Aorta (tissue), 5 donors: ENCODE data around the gene CHEK2. TPM values are rescaled to one million over a fixed set of nuclear protein-coding genes. Genes with fewer than 3 reads are reported as not detected.
A peak's percentile ranks its signal among the peaks of the same experiment; 100 is the strongest.
"Not testable (repeated sequence)": the region's sequence is repeated elsewhere in the genome, so short reads cannot be mapped to it uniquely, and the experiment has no call there.

Source experiments
- ATAC-seq: fragments of 200-7000 bp; cut with Tn5 transposase; one replicate; pipeline ENCODE4 v1.9.1; 2022; ENCODE audit warnings: moderate library complexity; ENCODE audit not compliant: low FRiP score
- DNase-seq, 2 donors: peaks; one replicate each; pipeline ENCODE4 v3.0.0-alpha.2; 2020
- H3K27ac ChIP-seq, 2 donors: one replicate each; pipeline ENCODE4 v1.5.1; 2013; ENCODE audit warnings: low read length in 2 of 2, mild to moderate bottlenecking in 2 of 2, moderate library complexity in 2 of 2, control low read depth in 1 of 2, inconsistent platforms in 1 of 2, low read depth in 1 of 2
- H3K27me3 ChIP-seq, 2 donors: one replicate each; pipeline ENCODE4 v1.6.1; 2013; ENCODE audit warnings: control low read depth in 1 of 2, low read length in 1 of 2, mild to moderate bottlenecking in 1 of 2, moderate library complexity in 1 of 2; ENCODE audit not compliant: insufficient read depth in 2 of 2, control insufficient read depth in 1 of 2
- H3K36me3 ChIP-seq, 2 donors: one replicate each; pipeline ENCODE4 v1.6.1; 2013; ENCODE audit warnings: control low read depth in 1 of 2, low read length in 1 of 2, mild to moderate bottlenecking in 1 of 2; ENCODE audit not compliant: insufficient read depth in 2 of 2, control insufficient read depth in 1 of 2
- H3K4me1 ChIP-seq, 2 donors: one replicate each; pipeline ENCODE4 v1.6.1; 2013; ENCODE audit warnings: low read length in 2 of 2, control low read depth in 1 of 2, mild to moderate bottlenecking in 1 of 2, moderate library complexity in 1 of 2; ENCODE audit not compliant: insufficient read depth in 2 of 2, control insufficient read depth in 1 of 2
- H3K4me3 ChIP-seq, 2 donors: one replicate each; pipeline ENCODE4 v1.5.1; 2013; ENCODE audit warnings: low read length in 2 of 2, control low read depth in 1 of 2, mild to moderate bottlenecking in 1 of 2
- H3K9me3 ChIP-seq: one replicate; pipeline ENCODE4 v1.6.1; 2013; ENCODE audit warnings: mild to moderate bottlenecking, low read length; ENCODE audit not compliant: control insufficient read depth
- WGBS, 2 donors: extraction: QIAGEN DNeasy Blood & Tissue Kit; methylation state at CpG; one replicate each; pipeline ENCODE4 v1.1.7; 2013; 5-methylcytosine and 5-hydroxymethylcytosine counted together
- intact Hi-C, 2 donors: fragments of 100-400 bp; cut with DNase I; formaldehyde crosslinking; loops; one replicate each; pipeline versions ENCODE4 v1.14.2 to v1.15.0; 2022
- polyA plus RNA-seq, 2 donors: library from polyadenylated mRNA; stranded (reverse); fragments of 200-250 nt; gene quantifications; one replicate each; pipeline ENCODE4 v1.2.3, GENCODE V29; 2013
- total RNA-seq, 2 donors: library from RNA; stranded (reverse); fragmentation: NEBNext Ultra II Directional; extraction: Animal tissue kit (Norgen Biotek cat#: 25700); gene quantifications; one replicate each; pipeline ENCODE4 v1.2.1, GENCODE V29; 2021
- donor health status: healthy with polysubstance abuse.
- donor health status: Bipolar disorder and iron deficiency.
- donor health status: DM: no; HTN: no; CAD: no.
- donor health status: DM: no; HTN: no; CAD: no.
- donor health status: DM: yes; HTN: yes; CAD: no.

Gene CHEK2
- total and polyA plus RNA-seq, 4 donors = 5.3 to 15.3 (median 6.3) TPM

DNA sequence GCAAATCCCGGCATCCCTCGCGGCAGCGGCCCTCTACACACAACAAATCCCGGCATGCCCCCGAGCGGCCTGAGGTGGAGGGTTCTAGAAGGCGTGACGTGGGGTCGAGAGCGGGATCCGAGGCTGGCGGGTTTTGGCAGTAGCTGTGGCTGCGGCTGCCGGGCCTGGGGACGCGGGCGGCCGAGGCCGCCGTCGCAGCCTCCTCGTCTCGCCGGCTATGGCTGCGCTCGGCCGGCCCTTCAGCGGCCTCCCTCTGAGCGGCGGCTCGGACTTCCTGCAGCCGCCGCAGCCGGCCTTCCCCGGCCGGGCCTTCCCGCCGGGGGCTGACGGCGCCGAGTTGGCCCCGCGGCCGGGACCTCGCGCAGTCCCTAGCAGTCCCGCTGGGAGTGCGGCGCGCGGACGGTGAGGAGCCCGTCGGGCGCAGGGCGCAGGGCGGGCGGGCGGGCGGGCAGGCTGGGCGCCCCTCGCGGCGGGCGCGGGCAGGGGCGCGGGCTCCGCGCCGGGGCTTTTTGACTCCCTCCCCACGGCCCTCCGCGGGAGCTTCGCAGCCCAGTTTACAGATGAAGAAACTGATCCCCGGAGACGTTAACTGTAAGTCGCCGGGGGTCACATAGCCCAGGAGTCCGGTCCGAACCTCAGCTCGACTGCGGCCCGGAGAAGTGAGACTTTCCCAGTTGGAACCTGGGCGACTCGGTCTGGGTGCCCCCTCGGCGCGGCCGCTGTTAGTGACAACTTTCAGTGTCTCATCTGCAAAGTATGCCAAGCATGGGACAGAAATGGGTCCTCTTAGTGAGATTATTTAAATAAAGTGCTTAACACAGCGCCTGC, 31.2 kb upstream of the CHEK2 start, which contains the start of gene CCDC117:
TSS of gene CCDC117 (plus strand) at position 63 of the 828 bp plus-strand sequence. CDS start at position 218, 155 bp downstream.
- ATAC-seq (peak; percentile 97), DNase-seq (peak; percentile 98)
- Histone ChIP-seq H3K4me3 (peak within 1 kb of the TSS; percentile 84 to 99), H3K36me3 (no peaks in the 10 kb centered on the region), H3K27me3 (no peaks in the 10 kb centered on the region), H3K4me1 (peaks cover 0 to 1% of the 10 kb centered on the region in 2 donors), H3K9me3 (no peaks in the 10 kb centered on the region), H3K27ac (peak within 1 kb of the TSS; percentile 91 to 97)
- intact Hi-C loops = loop anchor here in 1 of 2 donors (2.0 kb wide), 1 partner anchor 28 kb away; the partner anchor contains the start of gene XBP1
- 0% methylated on average over 58 to 92 of the region's 92 CpGs for WGBS, 2 donors

DNA sequence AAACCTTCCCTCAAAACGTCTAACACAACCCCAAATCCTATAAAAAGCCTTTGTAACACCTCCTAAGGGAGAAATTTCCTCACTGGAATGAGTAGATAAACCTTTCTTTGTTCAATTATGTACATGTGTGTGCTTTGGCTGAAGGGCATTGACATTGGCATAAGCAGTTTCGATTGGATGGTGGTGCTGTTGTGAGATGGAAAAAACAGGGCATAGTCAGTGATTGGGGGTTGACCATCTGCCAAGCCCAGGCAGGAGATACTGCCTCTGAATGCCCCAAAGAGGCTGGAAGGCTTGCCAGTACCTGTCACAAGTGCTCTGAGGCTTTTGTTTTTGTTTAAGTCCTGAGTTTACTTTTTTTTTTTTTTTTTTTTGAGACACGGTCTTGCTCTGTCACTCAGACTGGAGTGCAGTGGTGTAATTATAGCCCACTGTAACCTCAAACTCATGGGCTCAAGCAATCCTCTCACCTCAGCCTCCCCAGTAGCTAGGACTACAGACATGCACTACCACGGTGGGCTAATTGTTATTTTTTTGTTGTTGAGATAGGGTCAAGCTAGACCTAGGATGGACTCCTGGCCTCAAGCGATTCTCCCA, 29.7 kb upstream of the CHEK2 start:
- ATAC-seq = no peak
- WGBS, 2 donors = 24 to 31% methylated on average over 5 of the region's 5 CpGs

DNA sequence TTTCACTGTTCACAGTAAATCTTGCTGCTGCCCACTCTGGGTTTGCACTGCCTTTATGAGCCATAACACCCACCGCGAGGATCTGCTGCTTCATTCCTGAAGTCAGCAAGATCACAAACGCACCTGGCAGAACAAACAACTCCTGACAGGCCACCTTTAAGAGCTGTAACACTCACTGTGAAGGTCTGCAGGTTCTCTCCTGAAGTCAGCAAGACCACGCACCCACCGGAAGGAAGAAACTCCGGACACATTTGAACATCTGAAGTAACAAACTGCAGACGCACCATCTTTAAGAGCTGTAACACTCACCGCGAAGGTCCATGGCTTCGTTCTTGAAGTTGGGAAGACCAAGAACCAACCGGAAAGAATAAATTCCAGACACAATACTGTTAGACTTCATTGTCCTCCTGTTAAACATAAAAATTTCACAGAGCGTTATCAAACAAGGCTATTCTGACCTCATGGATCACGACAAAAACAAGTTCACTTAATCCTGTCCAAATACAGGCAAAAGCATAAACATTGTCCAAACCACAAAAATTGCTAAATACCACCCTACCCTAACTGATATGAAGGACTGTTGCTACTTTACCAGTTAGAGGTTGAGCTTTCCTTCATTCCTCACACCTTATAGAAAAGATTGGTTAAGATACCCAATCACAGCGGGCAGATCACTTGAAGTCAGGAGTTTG, 27.9 kb upstream of the CHEK2 start:
- ATAC-seq = no peak
- intact Hi-C loops = no loop called here
- no peak overlapping the region for H3K27ac ChIP-seq
- H3K36me3 ChIP-seq = no peaks in the 10 kb centered on the region
- no peak for DNase-seq
- no peak overlapping the region for H3K4me3 ChIP-seq
- 90 to 94% methylated on average over 14 of the region's 14 CpGs for WGBS, 2 donors
- no peaks in the 10 kb centered on the region for H3K27me3 ChIP-seq
- H3K4me1 ChIP-seq = peaks cover 0 to 1% of the 10 kb centered on the region in 2 donors
- H3K9me3 ChIP-seq = no peaks in the 10 kb centered on the region

More for the DNA sequence above, 29.7 kb upstream of the CHEK2 start:
- no peak for DNase-seq
- no peaks in the 10 kb centered on the region for H3K36me3 ChIP-seq
- H3K4me3 ChIP-seq = no peak overlapping the region
- H3K27me3 ChIP-seq = no peaks in the 10 kb centered on the region
- intact Hi-C loops = no loop called here
- no peak overlapping the region for H3K27ac ChIP-seq
- no peaks in the 10 kb centered on the region for H3K9me3 ChIP-seq
- peaks cover 0 to 1% of the 10 kb centered on the region in 2 donors for H3K4me1 ChIP-seq

DNA sequence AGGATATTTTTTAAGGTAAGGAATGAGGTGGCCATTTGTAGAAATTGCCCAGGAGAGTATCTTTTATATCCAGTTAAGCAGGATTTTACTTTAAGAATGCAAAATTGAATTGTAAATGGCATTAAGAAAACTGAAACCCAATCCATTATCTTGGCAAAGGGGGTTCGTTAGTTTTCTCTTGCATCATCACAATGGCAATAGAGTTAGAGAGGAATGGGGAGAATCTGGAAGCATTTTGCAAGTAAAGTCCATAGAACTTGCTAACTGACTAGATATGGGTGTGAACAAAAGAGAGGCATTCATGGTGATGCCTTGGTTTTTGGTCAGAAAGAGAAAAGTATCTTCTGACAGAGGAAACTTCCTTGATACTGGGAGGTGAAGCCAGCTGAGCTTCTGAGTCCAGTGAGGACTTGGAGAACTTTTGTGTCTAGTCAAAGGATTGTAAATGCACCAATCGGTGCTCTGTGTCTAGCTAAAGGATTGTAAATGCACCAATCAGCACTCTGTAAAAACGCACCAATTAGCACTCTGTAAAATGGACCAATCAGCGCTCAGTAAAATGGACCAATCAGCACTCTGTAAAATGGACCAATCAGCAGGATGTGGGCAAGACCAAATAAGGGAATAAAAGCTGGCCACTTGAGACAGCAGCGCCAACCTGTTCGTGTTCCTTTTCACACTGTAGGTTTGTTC, 27.2 kb upstream of the CHEK2 start:
- Histone ChIP-seq H3K4me3 (no peak overlapping the region), H3K27me3 (no peaks in the 10 kb centered on the region), H3K27ac (no peak overlapping the region), H3K4me1 (peaks cover 0 to 1% of the 10 kb centered on the region in 2 donors), H3K36me3 (no peaks in the 10 kb centered on the region), H3K9me3 (no peaks in the 10 kb centered on the region)
- no peak for ATAC-seq
- intact Hi-C loops = no loop called here
- 84% methylated on average over 6 of the region's 6 CpGs for WGBS, 2 donors
- DNase-seq = no peak

DNA sequence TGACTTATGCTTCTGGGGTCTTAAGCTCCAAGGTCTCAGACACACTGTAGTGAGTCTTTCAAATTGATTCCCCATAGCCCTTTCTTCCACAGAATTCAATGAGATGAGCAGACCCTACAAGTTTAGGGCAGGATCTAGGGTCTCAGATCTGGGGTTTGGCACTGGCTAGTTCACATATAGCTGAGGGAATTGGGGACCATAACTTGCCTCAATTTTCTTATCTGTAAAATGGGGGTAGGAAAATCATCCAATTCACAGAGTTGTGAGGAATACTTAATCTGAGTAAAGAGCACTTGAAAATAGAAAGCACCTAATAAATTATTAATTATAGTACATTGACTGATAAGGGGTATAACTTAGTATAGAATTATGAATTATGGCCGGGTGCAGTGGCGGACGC, 25.0 kb upstream of the CHEK2 start:
- Histone ChIP-seq H3K27me3 (no peaks in the 10 kb centered on the region), H3K36me3 (no peaks in the 10 kb centered on the region), H3K27ac (no peak overlapping the region), H3K4me1 (peaks cover 0 to 1% of the 10 kb centered on the region in 2 donors), H3K9me3 (no peaks in the 10 kb centered on the region), H3K4me3 (no peak overlapping the region)
- no peak for ATAC-seq
- intact Hi-C loops = no loop called here
- no peak for DNase-seq
- WGBS, 2 donors = 91 to 92% methylated on average over 3 of the region's 3 CpGs

DNA sequence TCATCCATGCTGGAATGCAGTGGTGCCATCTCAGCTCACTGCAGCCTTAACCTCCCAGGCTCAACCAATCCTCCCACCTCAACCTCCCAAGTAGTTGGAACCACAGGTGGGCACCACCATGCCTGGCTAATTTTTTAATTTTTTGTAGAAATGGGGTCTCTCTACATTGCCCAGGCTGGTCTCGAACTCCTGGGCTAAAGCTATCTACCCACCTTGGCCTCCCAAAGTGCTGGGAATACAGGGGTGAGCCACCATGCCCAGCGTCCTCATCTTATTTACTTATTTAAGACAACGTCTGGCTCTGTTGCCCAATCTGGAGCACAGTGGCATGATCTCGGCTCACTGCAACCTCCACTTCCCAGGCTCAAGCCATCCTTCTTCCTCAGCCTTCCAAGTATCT, 20.4 kb upstream of the CHEK2 start:
- ATAC-seq, H3K9me3 ChIP-seq, H3K27me3 ChIP-seq, DNase-seq, H3K4me3 ChIP-seq, H3K27ac ChIP-seq, intact Hi-C loops, H3K4me1 ChIP-seq, H3K36me3 ChIP-seq: not testable (repeated sequence)
- WGBS, 2 donors = 92 to 93% methylated on average over 4 of the region's 4 CpGs

DNA sequence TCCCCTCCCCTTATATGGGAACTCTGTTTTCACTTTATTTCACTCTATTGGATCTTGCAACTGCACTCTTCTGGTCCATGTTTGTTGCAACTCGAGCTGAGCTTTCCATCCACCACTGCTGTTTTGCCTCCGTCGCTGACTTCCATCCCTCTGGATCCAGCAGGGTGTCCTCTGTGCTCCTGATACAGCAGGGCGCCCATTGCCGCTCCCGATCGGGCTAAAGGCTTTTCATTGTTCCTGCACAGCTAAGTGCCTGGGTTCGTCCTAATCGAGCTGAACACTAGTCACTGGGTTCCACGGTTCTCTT, 19.8 kb upstream of the CHEK2 start:
- DNase-seq (no peak), ATAC-seq (no peak)
- no peaks in the 10 kb centered on the region for H3K4me1 ChIP-seq
- H3K4me3 ChIP-seq = no peak overlapping the region
- no peaks in the 10 kb centered on the region for H3K36me3 ChIP-seq
- H3K9me3 ChIP-seq = no peaks in the 10 kb centered on the region
- H3K27me3 ChIP-seq = no peaks in the 10 kb centered on the region
- intact Hi-C loops = no loop called here
- no peak overlapping the region for H3K27ac ChIP-seq
- 94% methylated on average over 10 of the region's 10 CpGs for WGBS, 2 donors

DNA sequence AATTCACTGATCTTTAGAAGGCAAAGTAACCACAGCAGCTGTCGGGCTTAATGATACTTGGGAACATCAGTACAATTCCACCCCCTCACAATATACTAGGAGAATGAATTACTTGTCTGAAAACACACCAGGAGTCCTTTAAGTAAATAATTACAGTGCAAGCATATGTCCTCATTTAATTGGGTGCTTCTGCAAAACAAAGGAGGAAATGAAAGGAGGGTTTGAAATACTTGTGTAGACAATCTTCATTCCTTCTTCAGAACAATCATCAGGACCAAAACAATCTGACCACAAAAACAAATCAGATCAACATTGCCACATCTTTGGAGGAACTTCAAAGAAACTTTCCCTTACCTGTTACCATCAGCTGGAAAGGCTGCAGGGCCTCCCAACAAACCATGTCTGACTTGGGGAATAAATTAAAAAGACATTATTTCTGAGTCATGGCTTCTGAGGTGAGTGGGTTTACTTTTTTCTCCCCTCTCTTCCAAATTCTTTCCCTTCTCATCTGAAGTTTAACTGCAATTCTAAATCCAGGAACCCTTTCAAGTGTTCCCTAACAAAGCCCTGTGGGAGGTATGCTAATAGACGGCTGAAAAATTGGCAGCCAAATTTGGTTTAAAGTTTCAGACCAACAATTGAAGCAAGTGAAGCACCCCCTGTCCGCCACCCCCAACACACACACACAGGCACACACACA, 18.4 kb upstream of the CHEK2 start:
- no peaks in the 10 kb centered on the region for H3K36me3 ChIP-seq
- no peak for DNase-seq
- no peaks in the 10 kb centered on the region for H3K4me1 ChIP-seq
- intact Hi-C loops = no loop called here
- no peak overlapping the region for H3K27ac ChIP-seq
- no peak for ATAC-seq
- no peaks in the 10 kb centered on the region for H3K9me3 ChIP-seq
- H3K4me3 ChIP-seq = no peak overlapping the region
- 67 to 73% methylated on average over 3 of the region's 3 CpGs for WGBS, 2 donors
- H3K27me3 ChIP-seq = no peaks in the 10 kb centered on the region
